ENCODE results near the gene CTIF.
"Not testable (repeated sequence)": the region's sequence is repeated elsewhere in the genome, so short reads cannot be mapped to it uniquely, and the experiment has no call there.

CTIF gene

GRCh38 chr18:48715711-48716361, 177.0 kb downstream of the CTIF start:
- no peak for DNase-seq

- not testable (repeated sequence) for DNase-seq
Measured at GRCh38 chr18:48717227-48717626, 178.4 kb downstream of the CTIF start.

GRCh38 chr18:48718251-48718959, 179.6 kb downstream of the CTIF start:
- DNase-seq = no peak

- DNase-seq = no peak
Measured at GRCh38 chr18:48719388-48719787, 180.6 kb downstream of the CTIF start.

- no peak for DNase-seq
Measured at GRCh38 chr18:48719974-48720654, 181.3 kb downstream of the CTIF start.

GRCh38 chr18:48720655-48721025, 181.8 kb downstream of the CTIF start:
- DNase-seq = no peak

GRCh38 chr18:48721312-48721711, 182.5 kb downstream of the CTIF start:
- no peak for DNase-seq

GRCh38 chr18:48723016-48723415, 184.2 kb downstream of the CTIF start:
- no peak for DNase-seq

- DNase-seq = no peak
Measured at GRCh38 chr18:48723837-48724236, 185.0 kb downstream of the CTIF start.

GRCh38 chr18:48724442-48724841, 185.6 kb downstream of the CTIF start:
- no peak for DNase-seq

- DNase-seq = no peak
Measured at GRCh38 chr18:48724939-48725338, 186.1 kb downstream of the CTIF start.

GRCh38 chr18:48725562-48725961, 186.7 kb downstream of the CTIF start:
- DNase-seq = no peak

- no peak for DNase-seq
Measured at GRCh38 chr18:48727681-48728080, 188.8 kb downstream of the CTIF start.

- no peak for DNase-seq
Measured at GRCh38 chr18:48728204-48728833, 189.5 kb downstream of the CTIF start.

GRCh38 chr18:48729404-48729803, 190.6 kb downstream of the CTIF start:
- DNase-seq = no peak

GRCh38 chr18:48730010-48730409, 191.2 kb downstream of the CTIF start:
- no peak for DNase-seq

GRCh38 chr18:48732767-48733424, 194.1 kb downstream of the CTIF start:
- no peak for DNase-seq

GRCh38 chr18:48733643-48734253, 194.9 kb downstream of the CTIF start:
- DNase-seq = no peak

- DNase-seq = no peak
Measured at GRCh38 chr18:48734460-48734859, 195.6 kb downstream of the CTIF start.

GRCh38 chr18:48735080-48735676, 196.3 kb downstream of the CTIF start:
- DNase-seq = no peak

- DNase-seq = no peak
Measured at GRCh38 chr18:48735681-48736255, 196.9 kb downstream of the CTIF start.

All from stimulated activated naive CD4-positive, alpha-beta T cell (primary cell).